Measurements from ENCODE around the gene DYRK1A. TPM values are rescaled to one million over a fixed set of nuclear protein-coding genes. Genes with fewer than 3 reads are reported as not detected.

Gene DYRK1A
- total RNA-seq, 1 donor: 316 TPM

GRCh38 chr21:37454869-37455503, 88.4 kb downstream of the DYRK1A start:
- Histone ChIP-seq H3K9me3 (ENCODE audit: low read depth, low read length) (no peaks in the 10 kb centered on the region), H3K4me3 (ENCODE audit: low read length) (no peak overlapping the region), H3K27me3 (ENCODE audit: insufficient read depth, low read length) (no peaks in the 10 kb centered on the region), H3K4me1 (ENCODE audit: insufficient read depth, low read length) (peaks cover 46% of the 10 kb centered on the region)

- H3K27me3 ChIP-seq (ENCODE audit: insufficient read depth, low read length): no peaks in the 10 kb centered on the region
- H3K4me3 ChIP-seq (ENCODE audit: low read length): no peak overlapping the region
- no peaks in the 10 kb centered on the region for H3K9me3 ChIP-seq (ENCODE audit: low read depth, low read length)
- peaks cover 44% of the 10 kb centered on the region for H3K4me1 ChIP-seq (ENCODE audit: insufficient read depth, low read length)
These were observed 88.9 kb downstream of the DYRK1A start for GRCh38 chr21:37455504-37455911.

GRCh38 chr21:37458669-37459276, 92.2 kb downstream of the DYRK1A start:
- H3K9me3 ChIP-seq (ENCODE audit: low read depth, low read length): no peaks in the 10 kb centered on the region
- peaks cover 56% of the 10 kb centered on the region for H3K4me1 ChIP-seq (ENCODE audit: insufficient read depth, low read length)
- H3K4me3 ChIP-seq (ENCODE audit: low read length): no peak overlapping the region
- H3K27me3 ChIP-seq (ENCODE audit: insufficient read depth, low read length): no peaks in the 10 kb centered on the region

GRCh38 chr21:37459575-37459974, 93.0 kb downstream of the DYRK1A start:
- H3K4me3 ChIP-seq (ENCODE audit: low read length): no peak overlapping the region
- no peaks in the 10 kb centered on the region for H3K27me3 ChIP-seq (ENCODE audit: insufficient read depth, low read length)
- H3K9me3 ChIP-seq (ENCODE audit: low read depth, low read length): no peaks in the 10 kb centered on the region
- H3K4me1 ChIP-seq (ENCODE audit: insufficient read depth, low read length): peaks cover 53% of the 10 kb centered on the region

GRCh38 chr21:37460196-37460595, 93.6 kb downstream of the DYRK1A start:
- Histone ChIP-seq H3K27me3 (ENCODE audit: insufficient read depth, low read length) (no peaks in the 10 kb centered on the region), H3K4me3 (ENCODE audit: low read length) (no peak overlapping the region), H3K9me3 (ENCODE audit: low read depth, low read length) (no peaks in the 10 kb centered on the region), H3K4me1 (ENCODE audit: insufficient read depth, low read length) (peaks cover 47% of the 10 kb centered on the region)

GRCh38 chr21:37461479-37461878, 94.9 kb downstream of the DYRK1A start:
- Histone ChIP-seq H3K4me3 (ENCODE audit: low read length) (no peak overlapping the region), H3K9me3 (ENCODE audit: low read depth, low read length) (no peaks in the 10 kb centered on the region), H3K27me3 (ENCODE audit: insufficient read depth, low read length) (no peaks in the 10 kb centered on the region), H3K4me1 (ENCODE audit: insufficient read depth, low read length) (peaks cover 55% of the 10 kb centered on the region)

GRCh38 chr21:37462087-37462861, 95.7 kb downstream of the DYRK1A start:
- no peak overlapping the region for H3K4me3 ChIP-seq (ENCODE audit: low read length)
- H3K4me1 ChIP-seq (ENCODE audit: insufficient read depth, low read length): peaks cover 55% of the 10 kb centered on the region

GRCh38 chr21:37463083-37463801, 96.7 kb downstream of the DYRK1A start:
- Histone ChIP-seq H3K4me1 (ENCODE audit: insufficient read depth, low read length) (peaks cover 50% of the 10 kb centered on the region), H3K9me3 (ENCODE audit: low read depth, low read length) (no peaks in the 10 kb centered on the region), H3K27me3 (ENCODE audit: insufficient read depth, low read length) (no peaks in the 10 kb centered on the region), H3K4me3 (ENCODE audit: low read length) (no peak overlapping the region)

More at GRCh38 chr21:37462087-37462861, 95.7 kb downstream of the DYRK1A start:
- H3K9me3 ChIP-seq (ENCODE audit: low read depth, low read length): no peaks in the 10 kb centered on the region
- no peaks in the 10 kb centered on the region for H3K27me3 ChIP-seq (ENCODE audit: insufficient read depth, low read length)

- Histone ChIP-seq H3K4me3 (ENCODE audit: low read length) (no peak overlapping the region), H3K9me3 (ENCODE audit: low read depth, low read length) (no peaks in the 10 kb centered on the region), H3K4me1 (ENCODE audit: insufficient read depth, low read length) (peaks cover 27% of the 10 kb centered on the region), H3K27me3 (ENCODE audit: insufficient read depth, low read length) (no peaks in the 10 kb centered on the region)
These were observed 100.5 kb downstream of the DYRK1A start for GRCh38 chr21:37467082-37467481.

GRCh38 chr21:37468909-37469308, 102.3 kb downstream of the DYRK1A start:
- no peak overlapping the region for H3K4me3 ChIP-seq (ENCODE audit: low read length)
- no peaks in the 10 kb centered on the region for H3K27me3 ChIP-seq (ENCODE audit: insufficient read depth, low read length)
- no peaks in the 10 kb centered on the region for H3K9me3 ChIP-seq (ENCODE audit: low read depth, low read length)
- H3K4me1 ChIP-seq (ENCODE audit: insufficient read depth, low read length): peaks cover 11% of the 10 kb centered on the region

- Histone ChIP-seq H3K27me3 (ENCODE audit: insufficient read depth, low read length) (no peaks in the 10 kb centered on the region), H3K9me3 (ENCODE audit: low read depth, low read length) (no peaks in the 10 kb centered on the region), H3K4me1 (ENCODE audit: insufficient read depth, low read length) (peaks cover 11% of the 10 kb centered on the region), H3K4me3 (ENCODE audit: low read length) (no peak overlapping the region)
These were observed 102.9 kb downstream of the DYRK1A start for GRCh38 chr21:37469441-37469840.

- Histone ChIP-seq H3K9me3 (ENCODE audit: low read depth, low read length) (no peaks in the 10 kb centered on the region), H3K27me3 (ENCODE audit: insufficient read depth, low read length) (no peaks in the 10 kb centered on the region), H3K4me3 (ENCODE audit: low read length) (no peak overlapping the region), H3K4me1 (ENCODE audit: insufficient read depth, low read length) (peaks cover 10% of the 10 kb centered on the region)
These were observed 106.0 kb downstream of the DYRK1A start for GRCh38 chr21:37472581-37472980.

- H3K9me3 ChIP-seq (ENCODE audit: low read depth, low read length): no peaks in the 10 kb centered on the region
- no peak overlapping the region for H3K4me3 ChIP-seq (ENCODE audit: low read length)
- peaks cover 12% of the 10 kb centered on the region for H3K4me1 ChIP-seq (ENCODE audit: insufficient read depth, low read length)
- no peaks in the 10 kb centered on the region for H3K27me3 ChIP-seq (ENCODE audit: insufficient read depth, low read length)
These were observed 106.9 kb downstream of the DYRK1A start for GRCh38 chr21:37473491-37473890.

GRCh38 chr21:37474342-37474741, 107.8 kb downstream of the DYRK1A start:
- Histone ChIP-seq H3K27me3 (ENCODE audit: insufficient read depth, low read length) (no peaks in the 10 kb centered on the region), H3K4me3 (ENCODE audit: low read length) (no peak overlapping the region), H3K4me1 (ENCODE audit: insufficient read depth, low read length) (peaks cover 12% of the 10 kb centered on the region), H3K9me3 (ENCODE audit: low read depth, low read length) (no peaks in the 10 kb centered on the region)
